ENCODE results near the gene FOXK1. TPM values are rescaled to one million over a fixed set of nuclear protein-coding genes. Genes with fewer than 3 reads are reported as not detected.
A peak's percentile ranks its signal among the peaks of the same experiment; 100 is the strongest.

FOXK1 gene
- total and polyA plus RNA-seq, 9 of the 15 experiments (the other 6 are each of a cell fraction or from before 2014, with no cell fraction given) = 0.32 to 45.5 (median 8.1) TPM

GRCh38 chr7:4716946-4717795 is 35.1 kb downstream of the FOXK1 start (continued):
- peak; percentile 51; the same call in 1 of the 2 replicates for TF ChIP-seq POLR2G (IDR thresholded peaks at IDR 0.05; ENCODE audit: low read depth, low read length)
- TF ChIP-seq CBX3 (IDR thresholded peaks at IDR 0.05; ENCODE audit: borderline replicate concordance in 1 of 2, low read length in 2 of 2) = peak in 1 of 2 experiments; percentile 78; a peak in 1 of 3 replicates
- no peak for TF ChIP-seq ZNF41 (CRISPR knock-in tag; conservative IDR thresholded peaks at IDR 0.05)
- TF ChIP-seq MAX (CRISPR knock-in tag; IDR thresholded peaks at IDR 0.05) = peak; percentile 18; the same call in 1 of the 2 replicates
- TF ChIP-seq RBM14 (IDR thresholded peaks at IDR 0.05; ENCODE audit: borderline replicate concordance, insufficient read depth, low read depth, low read length) = no peak
- no peak for TF ChIP-seq GABPB1 (CRISPR knock-in tag; IDR thresholded peaks at IDR 0.05)
- TF ChIP-seq FOXP1 (CRISPR knock-in tag; IDR thresholded peaks at IDR 0.05) = no peak
- peak in 1 of 2 experiments; percentile 2 for TF ChIP-seq E2F6 (IDR thresholded peaks at IDR 0.05; ENCODE audit: borderline replicate concordance in 1 of 2, extremely low read depth in 1 of 2, insufficient read depth in 1 of 2, insufficient read length in 1 of 2, low read depth in 1 of 2, low read length in 1 of 2, poor library complexity in 1 of 2, severe bottlenecking in 1 of 2)

Data from K562 (cell line).